Progenitor cell of endocrine pancreas (in vitro differentiated cells): Measurements from ENCODE around the gene TIMM23. TPM values are rescaled to one million over a fixed set of nuclear protein-coding genes. Genes with fewer than 3 reads are reported as not detected.
A peak's percentile ranks its signal among the peaks of the same experiment; 100 is the strongest.
"Not testable (repeated sequence)": the region's sequence is repeated elsewhere in the genome, so short reads cannot be mapped to it uniquely, and the experiment has no call there.

Experiments used
- DNase-seq: peaks from one replicate; pipeline ENCODE4 v3.0.0; 2021; ENCODE audit warnings: low spot score; ENCODE audit not compliant: unreplicated experiment
- H3K27ac Mint-ChIP-seq: 2 replicates; pipeline ENCODE4 v1.8.0; 2021; ENCODE audit warnings: mild to moderate bottlenecking, moderate library complexity, mixed read lengths
- H3K27me3 Mint-ChIP-seq: 2 replicates; pipeline ENCODE4 v1.8.0; 2021; ENCODE audit warnings: mixed read lengths
- H3K36me3 Mint-ChIP-seq: 2 replicates; pipeline ENCODE4 v1.8.0; 2022; ENCODE audit warnings: mixed read lengths; ENCODE audit not compliant: insufficient read depth
- H3K4me1 Mint-ChIP-seq: 2 replicates; pipeline ENCODE4 v1.8.0; 2021; ENCODE audit warnings: low read depth, mixed read lengths
- H3K4me3 Mint-ChIP-seq: 2 replicates; pipeline ENCODE4 v1.8.0; 2021; ENCODE audit warnings: low read depth, mild to moderate bottlenecking, moderate library complexity, mixed read lengths
- H3K9me3 Mint-ChIP-seq: 2 replicates; pipeline ENCODE4 v1.8.0; 2021; ENCODE audit warnings: low read depth, mixed read lengths
- total RNA-seq: library from RNA; stranded (reverse); gene quantifications from 2 replicates; pipeline ENCODE4 v1.2.1, GENCODE V29; 2021
- TF ChIP-seq, protein P1 (sequence below): fragments of 200-600 bp; sonication (generic); IDR thresholded peaks from one replicate; pipeline ENCODE4 v1.5.0; 2021; ENCODE audit warnings: antibody characterized with exemption, mild to moderate bottlenecking; ENCODE audit not compliant: unreplicated experiment

TIMM23 gene
- total RNA-seq, 1 donor from 2014 or later = 52.4 TPM

DNA sequence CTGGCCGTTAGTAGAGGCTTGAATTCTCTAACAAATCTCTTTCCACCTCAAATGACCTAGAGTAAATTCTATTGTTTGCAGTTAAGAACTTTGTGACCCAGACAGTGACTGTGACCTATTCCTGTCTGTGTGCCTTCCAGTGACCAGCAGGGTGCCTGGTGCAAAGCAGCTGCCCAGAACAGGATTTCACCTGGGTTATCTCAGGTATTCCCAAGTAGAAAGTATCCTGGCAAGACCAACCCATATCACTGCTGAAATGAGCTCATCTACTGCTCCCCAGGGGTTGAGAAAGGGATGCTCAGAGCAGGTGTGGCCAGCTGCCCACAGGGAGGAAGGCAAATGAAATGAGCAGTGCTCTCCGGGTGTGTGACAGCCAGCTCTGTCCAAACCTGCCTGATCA, 75.9 kb downstream of the TIMM23 start:
- Mint-ChIP-seq H3K9me3 (no peaks in the 10 kb centered on the region), H3K4me3 (no peak overlapping the region), H3K27ac (no peak overlapping the region), H3K27me3 (peaks cover 3% of the 10 kb centered on the region), H3K4me1 (peaks cover 34% of the 10 kb centered on the region), H3K36me3 (no peaks in the 10 kb centered on the region)
- TF ChIP-seq, protein P1, sequence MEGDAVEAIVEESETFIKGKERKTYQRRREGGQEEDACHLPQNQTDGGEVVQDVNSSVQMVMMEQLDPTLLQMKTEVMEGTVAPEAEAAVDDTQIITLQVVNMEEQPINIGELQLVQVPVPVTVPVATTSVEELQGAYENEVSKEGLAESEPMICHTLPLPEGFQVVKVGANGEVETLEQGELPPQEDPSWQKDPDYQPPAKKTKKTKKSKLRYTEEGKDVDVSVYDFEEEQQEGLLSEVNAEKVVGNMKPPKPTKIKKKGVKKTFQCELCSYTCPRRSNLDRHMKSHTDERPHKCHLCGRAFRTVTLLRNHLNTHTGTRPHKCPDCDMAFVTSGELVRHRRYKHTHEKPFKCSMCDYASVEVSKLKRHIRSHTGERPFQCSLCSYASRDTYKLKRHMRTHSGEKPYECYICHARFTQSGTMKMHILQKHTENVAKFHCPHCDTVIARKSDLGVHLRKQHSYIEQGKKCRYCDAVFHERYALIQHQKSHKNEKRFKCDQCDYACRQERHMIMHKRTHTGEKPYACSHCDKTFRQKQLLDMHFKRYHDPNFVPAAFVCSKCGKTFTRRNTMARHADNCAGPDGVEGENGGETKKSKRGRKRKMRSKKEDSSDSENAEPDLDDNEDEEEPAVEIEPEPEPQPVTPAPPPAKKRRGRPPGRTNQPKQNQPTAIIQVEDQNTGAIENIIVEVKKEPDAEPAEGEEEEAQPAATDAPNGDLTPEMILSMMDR = no peak
- no peak for DNase-seq

GRCh38 chr10:46049497-46049831, 77.2 kb downstream of the TIMM23 start:
- not testable (repeated sequence) for H3K27ac Mint-ChIP-seq, H3K9me3 Mint-ChIP-seq, H3K36me3 Mint-ChIP-seq, H3K4me3 Mint-ChIP-seq, H3K27me3 Mint-ChIP-seq, DNase-seq
- peaks cover 47% of the 10 kb centered on the region for H3K4me1 Mint-ChIP-seq

DNA sequence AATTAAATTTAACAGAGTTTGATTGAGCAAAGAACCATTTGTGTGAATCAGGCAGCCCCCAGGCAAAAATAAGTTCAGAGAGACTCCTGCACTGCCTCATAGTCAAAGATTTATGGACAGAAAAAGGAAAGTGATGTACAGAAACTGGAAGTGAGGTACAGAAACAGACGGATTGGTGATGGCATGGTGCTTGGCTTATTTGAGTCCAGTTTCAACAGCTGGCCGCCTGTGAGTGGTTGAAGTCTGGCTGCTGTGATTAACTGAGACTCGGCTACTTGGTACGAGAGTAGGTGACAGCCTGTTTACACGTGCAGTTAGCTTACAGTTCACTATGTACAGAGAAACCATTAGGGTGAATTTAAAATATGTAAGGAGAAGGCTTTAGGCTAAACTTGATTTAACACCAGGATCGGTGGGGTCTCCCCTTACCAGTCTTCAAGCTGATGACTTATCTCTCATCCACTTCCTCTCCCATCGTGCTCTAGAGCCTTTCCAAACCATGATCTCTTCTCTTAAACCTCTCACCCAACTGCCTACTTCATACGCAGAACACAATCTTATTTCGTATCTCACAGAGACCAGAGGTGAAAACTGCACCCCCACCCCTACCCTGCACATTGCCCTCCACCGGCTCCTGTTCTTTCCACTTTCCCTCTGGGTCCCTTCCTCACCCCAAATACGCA, 78.8 kb downstream of the TIMM23 start:
- peak overlapping the region; percentile 80 for H3K27ac Mint-ChIP-seq
- H3K27me3 Mint-ChIP-seq = peaks cover 3% of the 10 kb centered on the region
- TF ChIP-seq, protein P1 = no peak
- no peak for DNase-seq
- H3K36me3 Mint-ChIP-seq = no peaks in the 10 kb centered on the region
- H3K9me3 Mint-ChIP-seq = no peaks in the 10 kb centered on the region
- H3K4me3 Mint-ChIP-seq = no peak overlapping the region
- H3K4me1 Mint-ChIP-seq = peaks cover 53% of the 10 kb centered on the region

GRCh38 chr10:46052057-46052790, 79.9 kb downstream of the TIMM23 start:
- no peak overlapping the region for H3K4me3 Mint-ChIP-seq
- H3K4me1 Mint-ChIP-seq = peaks cover 47% of the 10 kb centered on the region
- H3K36me3 Mint-ChIP-seq = peaks cover 2% of the 10 kb centered on the region
- H3K9me3 Mint-ChIP-seq = peaks cover 5% of the 10 kb centered on the region
- TF ChIP-seq, protein P1 = no peak
- DNase-seq = no peak
- peaks cover 3% of the 10 kb centered on the region for H3K27me3 Mint-ChIP-seq
- peak overlapping the region; percentile 68 for H3K27ac Mint-ChIP-seq

DNA sequence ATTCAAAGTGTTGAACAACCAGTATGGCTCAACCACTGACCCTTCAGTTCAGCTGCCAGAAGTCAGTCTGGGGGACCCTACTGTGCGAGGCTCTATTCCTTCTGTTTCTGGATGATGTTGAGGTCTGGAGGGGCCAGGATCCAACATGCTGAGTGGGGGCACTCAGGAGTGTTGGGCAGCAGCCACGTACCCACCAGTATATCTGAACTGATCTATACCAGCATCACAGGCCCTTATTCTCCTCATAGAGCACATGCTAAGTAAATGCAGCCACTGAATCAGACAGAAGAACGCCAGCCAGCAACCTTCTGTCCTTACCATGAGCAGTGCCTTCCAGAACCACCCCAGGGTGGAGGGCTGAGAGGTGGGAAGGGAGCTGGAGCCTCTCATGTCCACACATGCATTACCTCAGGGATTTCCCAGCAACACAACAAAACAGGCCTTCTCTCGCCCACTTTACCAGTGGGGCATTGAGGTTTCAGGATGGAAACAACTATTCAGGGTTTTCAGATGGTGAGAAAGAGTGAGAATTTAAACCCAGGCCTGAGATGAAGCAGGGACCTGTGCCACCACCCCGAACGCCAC, 80.6 kb downstream of the TIMM23 start:
- peaks cover 4% of the 10 kb centered on the region for H3K36me3 Mint-ChIP-seq
- peaks cover 8% of the 10 kb centered on the region for H3K9me3 Mint-ChIP-seq
- no peaks in the 10 kb centered on the region for H3K27me3 Mint-ChIP-seq
- no peak overlapping the region for H3K4me3 Mint-ChIP-seq
- TF ChIP-seq, protein P1 = no peak
- H3K4me1 Mint-ChIP-seq = peaks cover 44% of the 10 kb centered on the region
- no peak for DNase-seq
- peak overlapping the region; percentile 68 for H3K27ac Mint-ChIP-seq

Other genes starting within 250 kb of the TIMM23 start
- 51.8 and 61.0 TPM in 2 replicates for gene WASHC2C, start 245.2 kb upstream of the TIMM23 start, total RNA-seq
- 41.1 and 47.4 TPM in 2 replicates for gene AGAP4, start 125.0 kb upstream of the TIMM23 start, total RNA-seq
- gene NCOA4, start 58.1 kb downstream of the TIMM23 start, total RNA-seq = 84.0 and 88.3 TPM in 2 replicates
- gene MSMB, start 73.8 kb downstream of the TIMM23 start, total RNA-seq = not detected in 2 replicates